NOMO-1 (cell line): ENCODE data around the gene HDAC4.

ENCODE experiments used
- DNase-seq, 2 experiments: peaks; one replicate each; lab custom pipeline; 2025; ENCODE audit not compliant: unreplicated experiment in 2 of 2; lab: John Stamatoyannopoulos, UW

The HDAC4 gene

DNA sequence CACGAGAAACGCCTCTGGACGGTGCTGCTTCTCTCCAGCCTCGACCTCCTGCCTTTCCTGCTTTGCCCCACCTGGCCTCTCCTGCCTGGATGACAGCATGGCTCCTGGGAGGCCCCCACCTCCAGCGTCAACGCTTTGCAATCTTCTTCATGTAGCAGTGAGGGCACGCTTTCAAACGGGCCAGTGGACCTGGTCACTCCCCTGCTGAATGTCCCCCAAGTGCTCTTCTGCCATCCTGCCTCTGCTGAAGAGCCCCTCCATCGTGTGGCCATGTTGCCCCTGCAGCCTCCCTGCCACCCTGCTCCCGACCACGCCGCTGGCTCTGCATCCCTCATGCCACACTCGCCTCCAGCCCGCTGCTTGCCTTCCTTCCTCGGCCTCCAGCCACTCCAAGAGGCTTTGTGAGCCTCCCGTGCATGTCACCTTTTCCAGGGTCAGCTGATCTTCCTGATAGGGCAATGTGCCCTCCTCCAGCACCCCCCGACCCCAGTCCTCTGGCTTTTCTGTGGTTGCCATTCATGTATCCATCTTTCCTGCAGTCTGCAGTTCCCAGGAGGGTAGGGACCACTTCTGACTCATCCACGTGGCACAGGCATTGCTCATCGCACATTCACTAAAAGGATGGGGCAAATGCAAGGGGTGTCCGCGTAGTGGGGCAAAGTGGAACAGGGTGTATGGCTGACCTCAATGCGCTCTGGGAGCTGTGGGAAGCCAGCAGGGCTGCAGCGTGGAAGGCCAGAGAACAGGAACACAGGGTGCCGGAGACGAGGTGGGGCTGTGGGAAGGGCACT is 284.2 kb downstream of the HDAC4 start:
- no peak for DNase-seq

DNA sequence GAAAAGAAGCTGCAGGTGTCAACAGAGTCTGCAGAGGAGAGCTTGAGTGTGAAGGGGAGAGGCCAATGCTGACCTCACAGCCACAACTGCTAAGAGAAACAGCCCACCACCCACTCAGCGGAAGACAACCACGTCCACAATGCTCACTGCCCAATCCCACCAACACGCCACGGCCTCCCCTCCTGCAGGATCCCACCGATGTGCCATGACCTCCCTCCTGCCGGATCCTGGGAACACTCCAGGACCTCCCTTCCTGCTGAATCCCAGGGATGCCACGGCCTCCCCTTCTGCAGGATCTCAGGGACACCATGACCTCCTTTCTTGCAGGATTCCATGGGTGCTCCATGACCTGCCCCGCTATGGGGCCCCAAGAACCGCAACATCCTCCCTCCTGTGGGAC is 285.2 kb downstream of the HDAC4 start:
- DNase-seq: no peak

DNA sequence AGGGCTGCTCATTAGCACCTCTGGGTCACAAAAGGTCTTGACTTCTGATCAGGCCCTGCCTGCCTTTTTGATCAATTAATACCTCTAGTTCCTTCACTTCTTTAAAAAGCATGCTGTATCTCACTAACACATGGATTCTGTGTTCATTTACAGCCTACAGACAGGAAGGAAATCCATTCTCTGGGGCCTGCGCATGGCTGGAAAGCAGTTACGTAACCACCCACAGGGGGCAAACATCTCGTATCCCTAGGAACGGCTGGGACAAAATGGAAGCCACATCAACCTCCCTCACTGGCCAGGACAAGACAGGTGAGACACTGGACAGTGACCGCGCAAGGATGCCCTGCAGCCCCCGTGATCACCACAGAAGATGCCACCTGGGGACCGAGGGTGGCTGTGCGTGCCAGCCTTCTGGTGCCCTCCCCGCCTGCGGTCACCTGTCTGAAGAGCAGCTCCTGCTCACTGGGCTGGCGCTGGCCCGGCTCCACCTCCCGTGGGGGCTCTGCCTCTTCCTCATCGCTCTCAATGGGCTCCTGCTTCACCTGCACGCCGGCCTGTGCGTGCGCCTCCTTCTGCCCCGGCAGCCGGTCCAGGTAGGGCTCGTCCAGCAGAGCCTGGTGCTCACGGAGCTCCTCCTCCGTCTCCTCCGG is 286.1 kb downstream of the HDAC4 start:
- no peak for DNase-seq

DNA sequence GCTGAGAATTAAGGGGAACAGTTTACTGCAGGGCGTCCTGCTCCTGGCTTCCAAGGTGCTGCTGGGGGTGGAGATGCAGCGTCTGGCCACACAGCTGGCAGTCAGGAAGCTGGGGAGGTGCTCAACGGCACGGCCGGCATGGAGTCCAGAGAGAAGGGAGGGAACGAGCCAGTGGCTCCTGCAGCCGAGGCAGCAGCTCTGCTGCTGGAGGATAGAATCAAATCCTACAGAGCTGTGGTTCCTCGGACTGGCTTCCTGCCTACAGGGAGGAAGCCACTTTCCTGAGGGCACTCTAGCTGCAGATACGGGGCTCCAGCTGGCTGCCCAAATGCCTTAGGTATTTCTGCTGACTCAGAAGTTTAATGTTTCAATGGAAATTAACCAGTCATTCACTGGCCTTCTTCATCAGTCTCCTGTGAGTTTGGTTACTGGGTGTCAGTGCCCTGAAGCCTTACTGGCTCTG is 286.7 kb downstream of the HDAC4 start:
- no peak for DNase-seq

DNA sequence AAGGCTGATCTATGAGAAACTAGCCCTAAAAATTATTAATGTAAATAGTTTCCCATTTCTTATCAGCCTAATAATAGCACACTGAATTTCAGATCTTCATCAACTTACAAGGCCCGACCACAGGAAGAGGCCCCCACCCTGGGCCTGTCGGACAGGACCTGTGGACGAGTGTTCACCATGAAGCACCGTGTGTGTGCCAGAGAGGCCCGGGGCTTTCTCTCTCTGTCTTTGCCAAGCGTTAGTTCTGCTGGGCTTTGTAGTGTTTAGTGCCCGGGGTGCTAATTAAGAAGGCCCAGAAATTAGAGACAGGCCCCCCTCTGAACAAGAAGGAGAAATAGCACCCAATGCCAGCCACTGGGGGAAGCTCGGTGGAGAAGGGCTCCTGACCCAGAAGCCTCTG is 287.2 kb downstream of the HDAC4 start:
- DNase-seq: no peak

DNA sequence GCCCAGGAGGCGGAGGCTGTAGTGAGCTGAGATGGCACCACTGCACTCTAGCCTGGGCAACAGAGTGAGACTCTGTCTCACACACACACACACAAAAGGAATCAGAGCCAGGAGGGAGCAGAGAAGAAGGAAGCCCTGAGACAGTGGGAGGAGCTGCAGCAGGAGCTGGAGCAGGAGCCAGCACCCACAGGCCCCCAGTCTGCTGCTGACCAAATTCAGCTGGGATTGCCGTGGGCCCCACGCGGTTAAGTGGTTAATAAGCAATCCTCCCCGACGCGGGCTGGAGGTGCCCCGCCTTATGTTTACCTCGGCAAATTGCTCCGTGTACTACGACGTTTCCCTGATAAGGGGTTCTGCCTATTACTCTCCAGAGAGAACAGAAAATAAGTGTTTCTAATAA is 287.6 kb downstream of the HDAC4 start:
- no peak for DNase-seq

DNA sequence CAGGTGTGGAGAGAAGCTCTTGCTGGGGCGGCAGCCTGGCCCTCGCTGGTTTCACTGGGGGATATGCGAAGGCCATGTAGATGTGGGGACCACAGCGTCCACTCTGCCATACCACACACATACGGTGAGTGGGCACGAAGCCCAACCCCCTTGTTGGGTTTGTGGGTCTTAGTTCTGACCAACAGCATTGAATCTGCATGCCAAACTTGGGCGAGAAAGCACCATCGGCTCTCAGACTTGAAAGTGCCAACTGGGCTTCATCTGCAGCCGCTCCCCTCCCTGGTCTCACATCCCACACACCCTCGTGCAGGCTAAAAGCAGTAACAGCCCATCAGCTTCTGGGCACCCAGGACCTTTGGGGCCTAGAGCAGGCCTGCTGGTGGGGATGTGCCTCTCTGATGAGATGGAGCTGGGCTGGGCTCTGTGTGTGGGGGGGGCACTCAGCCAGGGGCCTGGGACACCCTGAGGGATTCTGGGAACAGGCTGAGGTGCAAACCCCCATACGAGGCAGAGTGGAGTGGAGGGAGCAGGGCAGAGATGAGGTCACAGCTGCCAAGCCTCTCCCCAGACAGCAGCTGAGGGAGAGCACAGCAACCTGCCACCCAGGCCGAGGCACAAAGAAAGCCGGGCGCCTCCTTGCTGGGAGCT is 288.6 kb downstream of the HDAC4 start:
- no peak for DNase-seq

DNA sequence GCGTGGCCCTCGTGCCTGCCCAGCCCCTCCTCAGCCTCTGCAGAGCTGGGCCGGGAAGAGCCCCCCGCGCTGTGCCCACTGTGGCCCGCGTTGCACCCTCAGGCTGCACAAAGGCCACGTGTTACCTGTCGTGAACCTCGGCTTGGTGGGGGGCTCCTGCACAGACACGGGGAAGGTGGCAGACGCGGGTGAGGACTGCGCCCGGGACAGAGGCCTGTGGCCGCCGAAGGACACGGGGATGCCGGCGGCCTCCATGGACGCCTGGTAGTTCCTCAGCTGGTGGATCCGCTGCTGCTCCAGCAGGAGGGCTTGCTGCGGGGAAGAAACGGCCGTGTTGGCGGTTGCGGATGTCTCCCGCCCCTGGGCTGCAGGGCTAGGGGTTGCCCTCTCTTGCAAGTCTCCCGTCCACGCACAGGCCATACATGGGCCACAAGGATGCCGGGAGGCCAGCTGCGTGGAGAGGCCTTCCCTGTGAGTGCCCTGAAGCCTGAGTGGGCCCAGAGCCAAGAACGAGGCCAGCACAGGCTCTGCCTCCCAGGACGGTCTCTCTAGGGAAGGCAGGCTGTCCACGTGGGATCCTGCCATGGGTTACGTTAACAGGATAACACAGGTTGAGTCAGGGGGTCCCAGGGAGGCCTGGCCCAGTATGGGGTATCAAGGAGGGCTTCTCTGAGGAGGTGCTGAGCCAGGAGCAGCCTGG is 289.3 kb downstream of the HDAC4 start:
- DNase-seq: no peak

DNA sequence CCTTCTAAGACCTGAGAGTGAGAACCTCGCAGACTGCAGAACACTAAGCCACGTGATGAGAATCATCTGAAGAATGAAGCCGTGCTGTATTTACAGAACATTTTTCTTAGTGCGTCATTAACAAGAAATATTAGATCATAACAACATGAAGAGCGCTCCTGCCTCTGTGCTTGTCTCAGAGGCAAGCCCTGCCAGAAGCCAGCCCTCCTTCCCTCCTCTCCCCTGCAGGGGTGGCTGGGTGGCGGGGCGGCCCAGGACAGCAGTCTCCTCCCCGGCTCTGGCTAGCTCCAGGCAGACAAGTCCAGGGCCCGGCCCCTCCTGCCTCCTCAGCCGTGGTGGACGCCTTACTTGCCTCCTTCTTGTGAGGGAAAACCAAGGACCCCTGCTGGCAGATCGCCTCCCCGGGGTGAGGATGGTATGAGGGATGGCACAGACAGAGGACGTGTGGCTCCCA is 290.2 kb downstream of the HDAC4 start:
- DNase-seq: no peak

DNA sequence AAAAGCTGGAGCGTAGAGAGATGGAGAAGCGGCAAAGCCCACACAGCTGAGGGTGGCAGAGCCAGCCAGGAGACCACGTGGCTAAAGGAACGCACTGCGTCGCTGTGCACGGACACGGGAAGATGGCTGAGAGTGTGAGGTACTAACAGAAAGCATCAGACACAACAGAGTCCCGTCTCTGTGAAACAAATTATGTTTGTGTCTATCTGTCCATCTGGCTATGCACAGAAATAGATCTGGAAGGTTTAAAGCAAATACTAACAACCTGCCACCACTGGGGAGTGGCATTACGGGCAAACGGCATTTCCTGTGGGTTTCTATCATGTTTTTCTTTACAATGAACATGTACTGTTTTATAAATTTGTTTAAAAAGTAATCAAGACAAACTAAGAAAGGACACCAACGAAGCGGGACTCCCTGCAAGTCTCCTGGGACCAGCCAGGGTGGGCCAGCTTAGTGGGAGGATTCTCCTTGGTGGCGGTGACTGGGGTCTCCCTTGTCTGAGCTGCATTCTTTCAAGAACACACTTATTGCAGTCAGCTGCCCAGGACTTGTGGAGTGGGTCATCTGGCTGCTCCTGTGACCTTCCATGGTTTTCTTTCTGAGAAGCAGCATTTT is 290.8 kb downstream of the HDAC4 start:
- no peak for DNase-seq

DNA sequence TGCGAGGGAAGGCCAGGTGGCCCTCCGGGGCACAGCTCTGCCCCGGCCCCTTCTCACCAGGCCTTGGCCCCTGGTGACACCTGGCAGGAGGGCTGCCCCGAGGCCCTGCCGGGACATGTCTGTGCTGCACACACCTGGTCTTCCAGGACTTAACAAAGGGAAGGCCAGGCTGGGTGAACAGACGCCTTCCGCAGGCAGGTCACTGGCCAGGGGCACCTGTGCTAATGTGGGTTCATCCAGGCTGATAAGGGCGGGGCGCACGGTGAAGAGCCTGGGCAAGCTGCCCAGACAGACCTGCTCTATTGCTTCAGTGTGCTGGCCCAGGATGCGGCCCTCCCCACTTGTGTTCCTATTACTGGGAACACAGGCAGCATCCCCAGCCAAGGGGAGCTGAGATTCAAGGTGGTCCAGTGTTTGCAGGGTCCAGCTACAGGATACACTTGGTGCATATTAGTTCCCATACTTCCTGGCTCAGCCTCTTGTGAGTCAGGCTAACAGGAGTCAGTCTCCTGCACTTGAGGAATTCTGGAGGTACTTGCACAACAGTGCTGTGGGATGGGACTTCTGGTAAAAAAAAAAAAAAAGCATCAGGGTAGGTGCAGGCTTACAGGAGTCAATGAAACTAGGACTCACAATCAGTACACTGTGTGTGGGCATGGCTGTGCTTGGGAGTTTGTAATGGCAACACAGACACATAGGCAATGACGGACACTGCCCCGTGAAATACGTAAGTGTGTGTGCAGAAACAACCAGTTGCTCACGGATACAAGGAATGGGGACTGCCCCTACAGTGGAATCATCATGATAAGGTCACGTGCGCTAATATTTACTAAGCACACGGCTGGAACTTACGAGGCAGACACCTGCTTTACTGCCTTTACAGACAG is 291.5 kb downstream of the HDAC4 start:
- no peak for DNase-seq

DNA sequence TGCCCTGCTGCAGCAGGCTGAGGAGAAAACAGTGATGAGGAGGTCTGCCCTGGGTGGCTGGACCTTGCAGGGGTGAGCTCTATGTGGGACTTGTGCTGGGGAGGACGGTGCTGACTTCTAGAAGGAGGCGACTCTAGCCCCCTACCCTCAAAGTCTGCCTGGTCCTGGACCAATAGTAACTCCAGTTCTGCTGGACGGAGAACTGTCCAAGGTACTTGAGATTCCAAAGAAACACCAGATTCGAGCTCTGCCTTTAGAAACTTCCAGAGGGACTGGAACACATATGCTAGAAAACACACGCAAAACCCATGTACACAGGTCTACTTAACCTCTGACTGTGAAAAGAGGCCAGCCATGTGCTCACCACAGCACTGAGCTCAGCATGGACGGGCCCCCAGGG is 292.4 kb downstream of the HDAC4 start:
- no peak for DNase-seq

DNA sequence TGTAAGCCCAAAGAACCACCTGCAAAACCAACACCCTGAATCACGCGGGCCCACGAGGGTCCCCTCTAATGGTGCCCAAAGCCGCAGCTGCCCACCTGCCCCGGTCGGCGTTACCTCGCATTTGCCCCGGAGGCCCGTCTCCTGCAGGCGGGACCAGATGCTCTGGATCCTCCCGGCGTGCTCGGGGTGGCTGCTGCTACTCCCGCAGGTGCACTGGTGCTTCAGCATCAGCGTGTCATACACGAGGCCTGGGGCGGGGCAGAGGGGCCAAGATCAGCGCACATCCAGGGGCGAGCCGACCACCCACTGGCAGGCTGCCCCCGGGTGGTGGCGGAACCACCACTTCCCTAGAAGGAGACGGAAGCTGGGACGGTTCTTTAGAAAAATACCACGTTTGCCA is 292.9 kb downstream of the HDAC4 start:
- no peak for DNase-seq

DNA sequence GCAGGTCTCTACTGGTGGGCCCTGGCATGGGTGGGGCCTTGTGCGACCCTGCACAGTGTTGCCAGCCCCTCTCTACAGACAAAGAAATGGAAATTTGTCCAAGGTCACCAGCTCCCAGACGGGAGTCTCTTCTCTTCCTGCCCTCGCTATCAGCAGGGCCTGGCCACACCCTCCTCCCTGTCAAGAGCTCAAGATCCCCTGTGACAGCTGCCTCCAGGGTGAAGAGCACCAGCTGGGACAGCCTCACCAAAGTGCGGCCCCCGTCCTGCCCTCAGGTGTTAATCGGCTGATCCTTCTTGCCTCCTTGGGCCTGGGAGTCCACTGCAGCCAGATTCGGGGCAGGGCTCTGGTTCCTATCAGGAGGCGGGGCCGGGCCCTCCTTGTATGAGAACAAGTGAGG is 293.9 kb downstream of the HDAC4 start:
- DNase-seq: no peak

DNA sequence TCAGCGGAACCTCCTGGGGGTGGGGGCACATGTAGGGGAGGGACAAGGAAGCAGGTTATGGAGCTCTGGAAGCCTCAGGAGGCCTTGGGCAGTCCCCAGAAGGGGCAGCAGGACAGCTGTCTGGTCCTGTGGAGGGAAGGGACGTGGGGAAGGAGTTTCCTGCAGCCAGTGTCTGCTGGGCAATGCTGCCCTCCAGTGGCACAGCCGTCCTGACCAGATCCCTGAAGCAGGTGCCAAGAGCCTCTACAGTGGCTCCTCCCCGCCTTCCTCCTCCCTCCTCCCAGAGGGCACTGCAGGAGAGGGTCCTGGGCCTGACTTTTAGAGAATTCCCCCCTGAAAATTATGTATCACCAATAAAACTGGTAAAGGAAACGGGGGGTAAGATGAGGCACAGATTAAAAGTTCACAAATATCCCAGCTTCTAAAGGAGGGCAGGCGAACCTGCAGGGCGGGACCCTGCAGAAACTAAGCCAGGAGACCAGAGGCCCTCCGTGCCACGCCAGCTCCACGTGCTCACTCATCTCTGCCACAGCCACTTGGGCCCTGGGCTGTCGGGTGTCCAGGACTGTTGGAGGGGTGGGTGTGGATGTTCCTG is 294.4 kb downstream of the HDAC4 start:
- no peak for DNase-seq

DNA sequence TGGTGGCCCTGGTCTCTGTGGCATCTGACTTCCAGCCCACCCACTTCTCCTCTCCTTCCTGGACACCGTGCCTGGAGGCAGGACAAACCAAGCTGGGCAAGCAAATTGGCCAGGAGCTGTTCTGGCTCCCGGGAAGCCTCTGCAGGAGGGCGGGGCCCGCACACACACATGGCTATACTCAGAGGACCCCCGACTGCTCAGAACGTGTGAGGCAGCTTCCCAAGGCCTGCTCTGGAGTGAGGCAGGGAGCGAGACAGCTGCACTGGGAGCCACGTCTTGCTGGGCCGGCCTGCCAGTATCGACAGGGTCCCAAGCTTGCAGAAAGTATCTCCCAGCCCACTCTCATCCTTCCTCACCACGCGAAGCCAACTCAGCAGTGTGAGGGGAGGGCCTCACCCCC is 295.6 kb downstream of the HDAC4 start:
- DNase-seq: no peak

DNA sequence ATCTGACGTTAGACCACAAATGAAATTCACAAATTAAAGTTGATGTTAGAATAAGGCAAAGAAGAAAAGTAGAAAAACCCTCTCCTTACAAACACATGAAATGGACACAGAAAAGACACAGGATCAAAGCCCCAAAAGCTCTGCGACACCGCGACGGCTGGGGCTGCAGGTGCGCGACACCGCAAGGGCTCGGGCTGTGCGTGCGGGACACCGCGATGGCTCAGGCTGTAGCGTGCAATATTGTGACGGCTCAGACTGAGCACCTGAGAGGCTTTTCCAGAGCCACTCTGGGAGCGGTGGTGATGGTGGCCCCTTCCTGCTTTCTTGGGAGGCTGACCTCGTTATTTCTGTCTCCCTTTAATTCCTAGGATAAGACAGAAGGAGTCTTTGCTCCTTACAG is 296.0 kb downstream of the HDAC4 start:
- no peak for DNase-seq

DNA sequence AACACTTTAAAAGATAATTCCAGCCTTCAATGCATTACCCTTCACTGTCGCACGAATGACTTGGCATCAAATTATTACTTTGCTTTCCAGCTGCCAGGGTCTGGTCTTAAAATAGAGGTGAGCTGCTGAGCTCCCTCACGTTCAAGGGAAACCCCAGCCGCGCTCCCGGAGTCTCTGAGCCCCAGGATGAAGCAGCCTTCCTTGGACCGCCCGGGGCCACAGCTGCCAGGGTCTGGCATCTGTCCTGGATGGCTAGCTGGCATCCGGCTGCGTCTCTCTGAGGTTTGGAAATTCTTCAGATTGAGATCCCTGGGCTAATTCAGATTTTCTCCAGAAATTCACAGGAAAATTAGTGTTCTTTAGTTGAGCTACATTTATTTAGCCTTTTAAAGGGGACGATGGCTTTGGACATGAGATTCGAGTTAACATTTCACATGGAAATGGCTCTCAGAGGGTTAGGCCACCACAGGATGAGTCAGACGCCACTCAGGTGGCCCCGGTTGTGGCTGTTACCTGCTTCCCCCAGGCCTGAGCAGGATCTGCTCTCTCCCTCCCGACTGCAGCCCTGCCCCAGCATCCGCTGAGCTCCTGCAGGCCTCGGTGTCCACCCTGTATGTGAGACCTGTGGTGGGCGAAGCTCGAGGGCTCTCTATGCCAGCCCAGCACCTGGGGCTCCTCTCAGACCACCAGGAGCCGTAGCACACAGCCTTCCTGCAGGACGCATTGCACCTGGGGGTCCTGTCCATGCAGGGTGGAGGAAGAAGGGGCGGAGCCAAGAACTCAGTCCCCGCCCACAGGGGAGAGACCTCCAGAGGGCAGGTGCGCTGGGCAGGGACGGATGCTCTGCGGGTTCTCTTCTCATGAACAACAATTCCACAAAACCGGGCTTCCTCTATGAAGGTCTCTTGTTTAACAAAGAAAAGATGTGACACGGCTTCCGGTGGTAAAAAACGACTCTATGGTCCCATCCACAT is 297.4 kb downstream of the HDAC4 start:
- no peak for DNase-seq
